ENCODE results near the gene VSTM5.

DNA sequence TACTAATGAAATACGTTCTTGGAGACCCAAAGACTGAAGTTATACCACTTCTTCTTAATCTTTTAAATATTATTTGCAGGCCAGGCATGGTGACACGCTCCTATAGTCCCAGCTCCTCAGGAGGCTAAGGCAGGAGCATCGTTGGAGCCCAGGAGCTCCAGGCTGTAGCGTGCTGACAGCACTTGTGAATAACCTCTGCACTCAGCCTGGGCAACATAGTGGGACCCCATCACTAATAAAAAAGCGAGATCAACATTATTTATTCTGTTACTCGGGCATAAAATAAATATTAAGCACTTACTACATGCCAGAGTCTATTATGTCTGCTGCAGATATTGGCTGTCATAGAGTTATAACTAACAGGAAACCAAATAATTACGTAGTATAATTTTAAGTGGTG, 67.1 kb downstream of the VSTM5 start:
- no peak for TF ChIP-seq POLR2AphosphoS5 (IDR thresholded peaks at IDR 0.05)
- TF ChIP-seq, protein P1, sequence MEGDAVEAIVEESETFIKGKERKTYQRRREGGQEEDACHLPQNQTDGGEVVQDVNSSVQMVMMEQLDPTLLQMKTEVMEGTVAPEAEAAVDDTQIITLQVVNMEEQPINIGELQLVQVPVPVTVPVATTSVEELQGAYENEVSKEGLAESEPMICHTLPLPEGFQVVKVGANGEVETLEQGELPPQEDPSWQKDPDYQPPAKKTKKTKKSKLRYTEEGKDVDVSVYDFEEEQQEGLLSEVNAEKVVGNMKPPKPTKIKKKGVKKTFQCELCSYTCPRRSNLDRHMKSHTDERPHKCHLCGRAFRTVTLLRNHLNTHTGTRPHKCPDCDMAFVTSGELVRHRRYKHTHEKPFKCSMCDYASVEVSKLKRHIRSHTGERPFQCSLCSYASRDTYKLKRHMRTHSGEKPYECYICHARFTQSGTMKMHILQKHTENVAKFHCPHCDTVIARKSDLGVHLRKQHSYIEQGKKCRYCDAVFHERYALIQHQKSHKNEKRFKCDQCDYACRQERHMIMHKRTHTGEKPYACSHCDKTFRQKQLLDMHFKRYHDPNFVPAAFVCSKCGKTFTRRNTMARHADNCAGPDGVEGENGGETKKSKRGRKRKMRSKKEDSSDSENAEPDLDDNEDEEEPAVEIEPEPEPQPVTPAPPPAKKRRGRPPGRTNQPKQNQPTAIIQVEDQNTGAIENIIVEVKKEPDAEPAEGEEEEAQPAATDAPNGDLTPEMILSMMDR (IDR thresholded peaks at IDR 0.05) = no peak

Measured in breast epithelium (tissue), 3 donors.